ENCODE measurements around the gene RNF113A. TPM values are rescaled to one million over a fixed set of nuclear protein-coding genes. Genes with fewer than 3 reads are reported as not detected.
A peak's percentile ranks its signal among the peaks of the same experiment; 100 is the strongest.
"Not testable (repeated sequence)": the region's sequence is repeated elsewhere in the genome, so short reads cannot be mapped to it uniquely, and the experiment has no call there.

The RNF113A gene
- total RNA-seq = 28.8 and 29.7 TPM in 2 replicates

DNA sequence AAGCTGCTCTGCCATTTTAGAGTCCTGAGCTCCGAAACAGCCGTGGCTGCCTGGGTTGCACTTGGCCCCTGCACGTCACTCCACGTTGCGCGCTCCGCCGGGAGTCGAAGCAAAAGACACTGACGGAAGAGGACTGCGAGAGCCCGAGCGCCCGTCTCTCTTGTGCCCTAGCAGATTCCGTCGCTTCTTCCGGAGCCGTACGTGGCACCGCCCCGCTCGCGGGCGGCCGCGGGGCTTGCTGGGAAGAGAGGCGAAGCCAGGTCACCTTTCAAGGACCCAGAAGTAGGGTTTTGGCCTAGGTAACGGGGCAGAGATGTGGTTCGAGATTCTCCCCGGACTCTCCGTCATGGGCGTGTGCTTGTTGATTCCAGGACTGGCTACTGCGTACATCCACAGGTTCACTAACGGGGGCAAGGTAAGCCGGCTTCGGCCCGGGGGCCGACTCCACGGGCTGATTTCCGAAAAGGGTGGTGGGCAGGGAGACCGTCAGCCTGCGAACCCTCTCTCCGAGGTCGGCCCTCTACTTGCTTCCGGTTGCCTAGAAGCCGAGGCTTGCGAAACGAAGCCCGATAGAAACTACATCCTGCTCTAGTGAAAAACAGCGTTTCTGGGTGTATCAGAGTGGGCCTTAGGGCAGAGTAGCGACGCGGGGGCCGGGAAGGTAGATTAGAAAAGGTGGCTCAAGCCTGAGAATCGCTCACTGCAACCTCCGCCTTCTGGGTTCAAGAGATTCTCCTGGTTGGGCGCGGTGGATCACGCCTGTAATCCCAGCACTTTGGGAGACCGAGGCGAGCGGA is at the start of gene RNF113A, which contains the start of gene NDUFA1:
Gene RNF113A (minus strand): TSS at position 135 of the 797 bp plus-strand sequence. CDS start 120 bp downstream, at position 15.
Gene NDUFA1 (plus strand): TSS at position 234 of the 797 bp plus-strand sequence. CDS start 80 bp downstream, at position 314.
- Mint-ChIP-seq H3K4me1 (ENCODE audit: low read depth) (peaks cover 5% of the 10 kb centered on the region), H3K36me3 (ENCODE audit: low read depth) (peaks cover 16% of the 10 kb centered on the region), H3K27ac (peak within 1 kb of the TSS; percentile 100), H3K9me3 (no peaks in the 10 kb centered on the region), H3K4me3 (peak within 1 kb of the TSS; percentile 99), H3K27me3 (ENCODE audit: insufficient read depth) (no peaks in the 10 kb centered on the region)
- DNase-seq (ENCODE audit: low spot score) = peak; percentile 85
- intact Hi-C loops (cut with micrococcal nuclease) = loop anchor here (1.0 to 5.0 kb wide), 12 partner anchors 9 to 689 kb away; partner anchors contain the start of genes CUL4B, NKAP, NKRF and RPL39

- intact Hi-C loops (cut with micrococcal nuclease) = no loop called here
These were observed 48.5 kb upstream of the RNF113A start for GRCh38 chrX:119919835-119920585.

DNA sequence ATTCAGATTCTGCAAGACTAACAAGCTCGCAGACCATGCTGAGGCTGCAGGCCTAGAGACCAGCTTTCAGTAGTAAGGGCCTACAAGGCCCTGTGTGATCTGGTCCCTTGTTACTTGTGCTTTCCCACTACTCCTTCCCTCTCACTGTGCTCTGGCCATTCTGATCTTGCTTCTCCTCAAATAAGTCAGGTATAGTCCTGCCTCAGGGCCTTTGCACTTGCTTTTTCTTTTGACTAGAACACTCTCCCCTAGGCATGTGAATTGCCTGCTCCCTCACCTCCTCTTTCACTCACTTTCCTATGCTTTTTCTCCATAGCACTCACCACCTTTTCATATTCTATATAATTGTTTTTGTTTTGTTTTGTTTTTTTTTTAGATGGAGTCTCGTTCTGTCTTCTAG is 46.3 kb upstream of the RNF113A start:
- DNase-seq (ENCODE audit: low spot score) = no peak
- Mint-ChIP-seq H3K27me3 (ENCODE audit: insufficient read depth) (peaks cover 3% of the 10 kb centered on the region), H3K36me3 (ENCODE audit: low read depth) (no peaks in the 10 kb centered on the region), H3K27ac (no peak overlapping the region), H3K4me3 (no peak overlapping the region), H3K4me1 (ENCODE audit: low read depth) (no peaks in the 10 kb centered on the region), H3K9me3 (no peaks in the 10 kb centered on the region)
- intact Hi-C loops (cut with micrococcal nuclease) = no loop called here

More at GRCh38 chrX:119919835-119920585, 48.5 kb upstream of the RNF113A start:
- Mint-ChIP-seq H3K27me3 (ENCODE audit: insufficient read depth) (peaks cover 3% of the 10 kb centered on the region), H3K4me1 (ENCODE audit: low read depth) (no peaks in the 10 kb centered on the region), H3K9me3 (no peaks in the 10 kb centered on the region), H3K36me3 (ENCODE audit: low read depth) (peaks cover 5% of the 10 kb centered on the region), H3K4me3 (no peak overlapping the region), H3K27ac (no peak overlapping the region)
- no peak for DNase-seq (ENCODE audit: low spot score)

- Mint-ChIP-seq H3K27ac (no peak overlapping the region), H3K36me3 (ENCODE audit: low read depth) (no peaks in the 10 kb centered on the region), H3K27me3 (ENCODE audit: insufficient read depth) (peaks cover 3% of the 10 kb centered on the region), H3K4me3 (no peak overlapping the region), H3K4me1 (ENCODE audit: low read depth) (no peaks in the 10 kb centered on the region), H3K9me3 (no peaks in the 10 kb centered on the region)
- DNase-seq (ENCODE audit: low spot score) = no peak
- intact Hi-C loops (cut with micrococcal nuclease) = no loop called here
These were observed 44.8 kb upstream of the RNF113A start for GRCh38 chrX:119916310-119916709.

GRCh38 chrX:119900976-119901375 is 29.4 kb upstream of the RNF113A start:
- no peaks in the 10 kb centered on the region for H3K27me3 Mint-ChIP-seq (ENCODE audit: insufficient read depth)
- H3K27ac Mint-ChIP-seq = no peak overlapping the region
- no peaks in the 10 kb centered on the region for H3K36me3 Mint-ChIP-seq (ENCODE audit: low read depth)
- intact Hi-C loops (cut with micrococcal nuclease) = no loop called here
- DNase-seq (ENCODE audit: low spot score) = no peak
- H3K4me1 Mint-ChIP-seq (ENCODE audit: low read depth) = no peaks in the 10 kb centered on the region
- no peak overlapping the region for H3K4me3 Mint-ChIP-seq
- no peaks in the 10 kb centered on the region for H3K9me3 Mint-ChIP-seq

GRCh38 chrX:119899125-119899524 is 27.6 kb upstream of the RNF113A start:
- Mint-ChIP-seq H3K27ac (no peak overlapping the region), H3K9me3 (no peaks in the 10 kb centered on the region), H3K36me3 (ENCODE audit: low read depth) (no peaks in the 10 kb centered on the region), H3K27me3 (ENCODE audit: insufficient read depth) (no peaks in the 10 kb centered on the region), H3K4me3 (no peak overlapping the region), H3K4me1 (ENCODE audit: low read depth) (no peaks in the 10 kb centered on the region)
- intact Hi-C loops (cut with micrococcal nuclease) = no loop called here
- DNase-seq (ENCODE audit: low spot score) = no peak

DNA sequence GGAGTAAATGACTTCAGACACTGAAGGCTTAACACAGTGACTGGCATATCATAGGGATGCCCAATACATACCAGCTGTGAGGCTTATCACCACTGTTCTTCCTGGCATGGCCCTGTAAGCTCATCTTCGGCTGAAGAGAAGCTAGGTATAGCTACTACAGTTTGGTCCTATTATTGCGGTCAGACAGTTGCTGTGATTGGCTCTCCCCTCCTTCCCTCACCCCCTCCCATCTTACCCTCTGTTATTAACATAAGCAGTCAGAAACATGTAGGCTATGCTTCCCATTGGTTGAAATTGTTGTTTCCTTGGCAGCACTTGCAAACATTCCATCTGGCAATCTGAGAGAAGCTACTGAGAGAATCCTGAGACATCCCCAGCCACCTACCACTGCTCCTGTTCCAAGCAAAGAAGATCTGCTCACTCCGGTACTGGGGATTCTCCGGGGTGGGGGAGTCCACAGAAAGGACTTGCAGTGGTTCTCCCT is 24.4 kb upstream of the RNF113A start, which contains the start of gene AKAP14:
Gene AKAP14 (plus strand): TSS at position 51 of the 484 bp plus-strand sequence. CDS start 7,331 bp downstream, outside the sequence.
- intact Hi-C loops (cut with micrococcal nuclease) = no loop called here
- H3K36me3 Mint-ChIP-seq (ENCODE audit: low read depth) = no peaks in the 10 kb centered on the region
- DNase-seq (ENCODE audit: low spot score) = no peak

GRCh38 chrX:119891961-119892692 is 20.6 kb upstream of the RNF113A start:
- DNase-seq (ENCODE audit: low spot score); H3K27ac Mint-ChIP-seq; intact Hi-C loops (cut with micrococcal nuclease); H3K27me3 Mint-ChIP-seq (ENCODE audit: insufficient read depth); H3K36me3 Mint-ChIP-seq (ENCODE audit: low read depth); H3K9me3 Mint-ChIP-seq; H3K4me1 Mint-ChIP-seq (ENCODE audit: low read depth); H3K4me3 Mint-ChIP-seq: not testable (repeated sequence)

More for the DNA sequence above, 24.4 kb upstream of the RNF113A start, which contains the start of gene AKAP14:
- no peaks in the 10 kb centered on the region for H3K27me3 Mint-ChIP-seq (ENCODE audit: insufficient read depth)
- H3K4me1 Mint-ChIP-seq (ENCODE audit: low read depth) = no peaks in the 10 kb centered on the region
- no peaks in the 10 kb centered on the region for H3K9me3 Mint-ChIP-seq
- H3K27ac Mint-ChIP-seq = no peak within 1 kb of the TSS
- H3K4me3 Mint-ChIP-seq = no peak within 1 kb of the TSS

DNA sequence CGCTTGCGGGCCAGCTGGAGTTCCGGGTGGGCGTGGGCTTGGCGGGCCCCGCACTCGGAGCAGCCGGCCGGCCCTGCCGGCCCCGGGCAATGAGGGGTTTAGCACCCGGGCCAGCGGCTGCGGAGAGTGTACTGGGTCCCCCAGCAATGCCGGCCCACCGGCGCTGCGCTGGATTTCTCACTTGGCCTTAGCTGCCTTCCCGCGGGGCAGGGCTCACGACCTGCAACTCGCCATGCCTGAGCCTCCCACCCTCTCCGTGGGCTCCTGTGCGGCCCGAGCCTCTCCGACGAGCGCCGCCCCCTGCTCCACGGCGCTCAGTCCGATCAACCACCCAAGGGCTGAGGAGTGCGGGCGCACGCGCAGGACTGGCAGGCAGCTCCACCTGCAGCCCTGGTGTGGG is 19.1 kb upstream of the RNF113A start:
- H3K4me1 Mint-ChIP-seq (ENCODE audit: low read depth); H3K27me3 Mint-ChIP-seq (ENCODE audit: insufficient read depth); H3K4me3 Mint-ChIP-seq; intact Hi-C loops (cut with micrococcal nuclease); H3K36me3 Mint-ChIP-seq (ENCODE audit: low read depth); H3K9me3 Mint-ChIP-seq; H3K27ac Mint-ChIP-seq; DNase-seq (ENCODE audit: low spot score): not testable (repeated sequence)

GRCh38 chrX:119887721-119888425 is 16.3 kb upstream of the RNF113A start:
- no peaks in the 10 kb centered on the region for H3K36me3 Mint-ChIP-seq (ENCODE audit: low read depth)
- no peak overlapping the region for H3K27ac Mint-ChIP-seq
- H3K27me3 Mint-ChIP-seq (ENCODE audit: insufficient read depth) = no peaks in the 10 kb centered on the region
- DNase-seq (ENCODE audit: low spot score) = peak; percentile 34
- no peaks in the 10 kb centered on the region for H3K9me3 Mint-ChIP-seq
- H3K4me3 Mint-ChIP-seq = peak overlapping the region; percentile 5
- peaks cover 6% of the 10 kb centered on the region for H3K4me1 Mint-ChIP-seq (ENCODE audit: low read depth)
- intact Hi-C loops (cut with micrococcal nuclease) = no loop called here

- DNase-seq (ENCODE audit: low spot score) = no peak
These were observed 14.3 kb upstream of the RNF113A start for GRCh38 chrX:119885554-119886428.

More at GRCh38 chrX:119885554-119886428, 14.3 kb upstream of the RNF113A start:
- intact Hi-C loops (cut with micrococcal nuclease) = no loop called here
- Mint-ChIP-seq H3K9me3 (no peaks in the 10 kb centered on the region), H3K4me3 (no peak overlapping the region), H3K27me3 (ENCODE audit: insufficient read depth) (no peaks in the 10 kb centered on the region), H3K27ac (no peak overlapping the region), H3K4me1 (ENCODE audit: low read depth) (peaks cover 6% of the 10 kb centered on the region), H3K36me3 (ENCODE audit: low read depth) (no peaks in the 10 kb centered on the region)

All from activated T-helper 1 cell treated with anti-CD3 and anti-CD28 coated beads, Interleukin-12 subunit alpha, Interleukin-12 subunit beta, Interleukin-2, Interleukin-4 antibody, amounts not matched to agents 30 ng/mL and 10 ng/mL and 1 ng/mL, durations not matched to agents 14 hours and 24 hours and 36 hours (primary cell).